Stimulated activated CD8-positive, alpha-beta memory T cell treated with anti-CD3 and anti-CD28 coated beads, Interleukin-12 subunit alpha, Interleukin-12 subunit beta, amount 100 ng/mL, for 24 hours (primary cell): Measurements from ENCODE around the gene PRDX4.
"Not testable (repeated sequence)": the region's sequence is repeated elsewhere in the genome, so short reads cannot be mapped to it uniquely, and the experiment has no call there.

ENCODE experiments used
- DNase-seq: peaks from one replicate; pipeline ENCODE4 v3.0.0-alpha.2; 2020; ENCODE audit errors: extremely low read depth

PRDX4 gene

GRCh38 chrX:23673108-23673507 lies 5.8 kb downstream of the PRDX4 start:
- no peak for DNase-seq

GRCh38 chrX:23676486-23676885 lies 9.2 kb downstream of the PRDX4 start:
- DNase-seq: not testable (repeated sequence)

GRCh38 chrX:23692166-23692565 lies 24.9 kb downstream of the PRDX4 start:
- DNase-seq: no peak

- DNase-seq: no peak
Measured at GRCh38 chrX:23694606-23695005, 27.3 kb downstream of the PRDX4 start.

GRCh38 chrX:23699636-23700194 lies 32.4 kb downstream of the PRDX4 start:
- no peak for DNase-seq

GRCh38 chrX:23704673-23705206 lies 37.4 kb downstream of the PRDX4 start:
- DNase-seq: no peak

- DNase-seq: no peak
Measured at GRCh38 chrX:23705235-23705634, 37.9 kb downstream of the PRDX4 start.

GRCh38 chrX:23720117-23720677 lies 52.9 kb downstream of the PRDX4 start:
- no peak for DNase-seq

- no peak for DNase-seq
Measured at GRCh38 chrX:23726191-23726590, 58.9 kb downstream of the PRDX4 start.

- DNase-seq: no peak
Measured at GRCh38 chrX:23727206-23727605, 59.9 kb downstream of the PRDX4 start.

- DNase-seq: no peak
Measured at GRCh38 chrX:23729214-23729613, 61.9 kb downstream of the PRDX4 start.

GRCh38 chrX:23731951-23732350 lies 64.7 kb downstream of the PRDX4 start:
- no peak for DNase-seq

GRCh38 chrX:23732704-23733103 lies 65.4 kb downstream of the PRDX4 start:
- DNase-seq: no peak
